ENCODE results near the gene TUBA1A. TPM values are rescaled to one million over a fixed set of nuclear protein-coding genes. Genes with fewer than 3 reads are reported as not detected.
"Not testable (repeated sequence)": the region's sequence is repeated elsewhere in the genome, so short reads cannot be mapped to it uniquely, and the experiment has no call there.

Gene TUBA1A
- 100 to 1,000 TPM; 429 to 512 (median 485) TPM for polyA plus RNA-seq (ENCODE audit: insufficient read length in 3 of 3)

GRCh38 chr12:49188916-49189367, at the start of gene TUBA1A:
TUBA1A (minus strand) TSS chr12:49189080; CDS start chr12:49188979, 101 bp downstream.
- peak; percentile 97 to 98 (median 98) for DNase-seq (ENCODE audit: low read depth in 3 of 3, low spot score in 2 of 3)

DNA sequence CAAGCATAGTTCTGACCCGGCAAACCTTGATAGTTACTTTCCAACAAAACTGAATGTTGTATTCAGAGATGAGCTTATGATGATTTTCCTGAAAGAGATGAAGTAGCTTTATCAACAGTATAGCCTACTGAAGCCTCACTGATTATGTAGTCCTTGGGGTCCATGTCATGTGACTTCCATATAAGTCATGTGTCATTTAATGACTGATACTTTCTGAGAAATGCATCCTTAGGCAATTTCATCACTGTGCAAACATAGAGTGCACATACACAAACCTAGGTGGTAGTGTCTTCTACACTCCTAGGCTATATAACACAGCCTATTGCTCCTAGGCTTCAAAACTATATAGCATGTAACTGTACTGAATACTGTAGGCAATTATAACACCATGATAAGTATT, 47.5 kb upstream of the TUBA1A start:
- no peak for DNase-seq (ENCODE audit: low read depth in 3 of 3, low spot score in 2 of 3)

DNA sequence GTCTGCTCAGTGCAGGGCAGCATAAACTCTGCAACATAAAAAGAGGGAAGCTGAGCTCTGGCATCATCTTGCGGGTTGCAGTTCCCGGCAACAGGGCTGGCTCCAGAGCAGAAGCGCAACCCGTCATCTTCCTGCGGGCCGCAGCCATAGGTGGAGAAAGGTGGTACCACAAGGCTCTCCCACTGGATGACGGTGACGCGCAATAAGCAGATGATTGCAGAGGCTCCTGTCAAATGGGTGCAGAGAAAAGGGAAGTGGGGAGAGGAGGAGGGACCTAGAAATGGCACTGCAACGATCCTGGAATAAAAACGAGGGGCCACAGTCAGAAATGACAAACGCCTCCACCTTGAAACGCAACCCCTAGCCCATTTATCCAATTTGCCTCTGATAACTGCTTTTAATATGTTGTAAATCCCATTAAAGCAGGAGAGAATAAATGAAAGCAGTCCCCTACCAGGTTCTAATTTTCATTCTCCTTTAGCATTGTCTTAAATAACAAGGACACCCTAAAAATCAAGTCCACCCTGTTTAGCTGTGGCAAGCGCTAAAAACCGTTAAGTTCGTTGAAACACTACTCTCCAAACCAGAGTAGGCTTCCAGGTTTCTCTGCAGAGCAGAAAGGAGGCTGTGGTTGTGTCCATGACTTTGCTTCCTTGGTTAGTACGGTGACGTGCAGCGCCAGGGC, 45.1 kb upstream of the TUBA1A start:
- no peak for DNase-seq (ENCODE audit: low read depth in 3 of 3, low spot score in 2 of 3)

DNA sequence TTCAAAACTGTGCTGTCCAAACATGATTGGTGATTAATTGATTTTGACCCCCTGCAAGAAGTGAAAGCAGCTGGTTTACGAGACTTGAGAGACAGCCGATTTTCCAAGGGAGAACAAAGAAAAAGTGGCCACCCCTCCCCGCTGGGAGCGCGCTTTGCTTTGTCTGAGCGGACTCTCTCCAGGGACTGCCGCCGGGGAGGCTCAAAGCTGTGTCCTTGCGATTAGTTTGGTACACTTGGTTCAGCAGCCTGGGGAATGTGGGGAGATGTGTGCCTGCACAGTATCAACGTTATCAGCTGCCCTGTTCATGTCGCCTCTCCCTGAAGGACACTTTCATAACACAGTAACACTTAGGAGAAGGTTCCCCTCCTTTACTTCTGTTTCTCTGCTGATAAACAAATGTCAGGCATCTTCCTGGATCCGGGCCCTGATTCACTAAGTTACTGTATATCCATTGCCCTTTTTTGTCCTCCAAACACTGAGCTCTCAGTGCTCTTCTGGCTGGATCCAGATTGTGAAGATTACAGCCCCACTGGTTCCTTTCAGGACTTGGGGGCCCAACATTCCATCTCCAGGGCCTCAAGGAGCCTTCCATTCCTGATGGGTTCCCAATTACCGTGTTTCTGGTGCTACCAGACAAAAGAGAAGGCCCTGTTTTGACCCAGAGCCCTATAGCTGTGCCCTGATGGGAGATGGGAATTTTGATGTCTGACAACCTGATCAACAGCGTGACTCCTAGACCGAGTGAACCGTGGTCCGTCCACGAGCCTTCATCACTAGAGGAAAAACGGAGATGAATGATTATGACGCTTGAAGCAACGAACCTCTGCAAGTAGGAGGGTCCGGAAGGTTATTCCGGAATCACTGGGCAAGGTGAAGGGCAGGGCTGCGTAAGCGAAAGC, 44.3 kb upstream of the TUBA1A start:
- DNase-seq (ENCODE audit: low read depth in 3 of 3, low spot score in 2 of 3) = no peak

DNA sequence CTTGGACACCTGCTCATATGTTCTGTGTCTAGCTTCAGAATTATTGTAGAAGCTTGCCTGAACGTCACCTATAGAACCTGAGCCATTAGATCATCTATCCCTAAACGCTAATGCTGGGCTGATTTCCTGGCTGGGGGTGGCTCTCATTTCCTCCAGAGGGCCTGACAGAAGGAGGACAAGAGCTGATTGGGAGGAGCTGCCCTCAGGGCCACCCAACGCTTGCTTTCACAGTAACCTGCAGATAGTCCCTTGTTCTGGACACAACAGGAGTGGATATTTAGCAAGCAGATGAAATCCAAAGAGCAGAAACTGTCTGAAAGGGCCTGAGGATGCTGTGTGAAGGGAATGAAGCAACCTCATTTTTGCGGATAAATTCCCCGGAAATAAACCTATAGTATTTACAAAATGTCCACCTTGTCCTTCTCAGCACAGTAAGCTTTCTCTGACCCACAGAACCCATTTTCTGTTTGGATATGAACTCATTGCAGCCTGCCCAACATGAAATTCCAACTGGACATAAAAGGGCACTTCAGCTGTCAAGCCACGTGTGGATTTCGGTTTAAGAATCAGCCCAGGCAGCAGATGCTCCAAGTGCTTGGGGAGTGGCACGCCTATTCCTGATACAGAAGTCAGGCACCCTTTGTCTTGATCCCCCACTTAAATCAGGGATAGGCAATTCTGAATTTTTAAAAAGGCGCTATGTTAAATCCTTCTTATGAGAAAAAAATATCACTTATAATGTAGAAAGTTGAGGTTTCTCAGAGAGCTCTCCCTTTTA, 43.2 kb upstream of the TUBA1A start:
- DNase-seq (ENCODE audit: low read depth in 3 of 3, low spot score in 2 of 3) = no peak

DNA sequence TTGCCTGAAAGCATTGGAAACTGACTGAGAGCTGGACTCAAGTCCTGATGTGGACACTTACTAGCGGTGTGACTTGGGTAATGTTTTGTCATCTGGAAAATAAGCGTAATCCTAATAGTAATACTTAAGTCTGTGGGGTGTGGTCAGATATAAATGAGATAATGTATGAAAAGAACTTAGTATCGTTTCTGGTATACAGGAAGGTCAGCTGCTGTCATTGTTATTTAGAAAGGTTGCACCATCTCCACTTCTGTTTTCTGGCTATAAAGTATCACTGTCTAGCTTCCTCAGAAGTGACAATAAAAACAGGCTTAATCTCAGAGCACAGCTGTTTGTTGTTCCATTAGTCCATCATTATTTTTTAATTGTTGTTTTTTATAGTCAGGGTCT, 41.9 kb upstream of the TUBA1A start:
- DNase-seq (ENCODE audit: low read depth in 3 of 3, low spot score in 2 of 3) = no peak

- no peak for DNase-seq (ENCODE audit: low read depth in 3 of 3, low spot score in 2 of 3)
Observed at GRCh38 chr12:49230176-49230804, 41.4 kb upstream of the TUBA1A start.

DNA sequence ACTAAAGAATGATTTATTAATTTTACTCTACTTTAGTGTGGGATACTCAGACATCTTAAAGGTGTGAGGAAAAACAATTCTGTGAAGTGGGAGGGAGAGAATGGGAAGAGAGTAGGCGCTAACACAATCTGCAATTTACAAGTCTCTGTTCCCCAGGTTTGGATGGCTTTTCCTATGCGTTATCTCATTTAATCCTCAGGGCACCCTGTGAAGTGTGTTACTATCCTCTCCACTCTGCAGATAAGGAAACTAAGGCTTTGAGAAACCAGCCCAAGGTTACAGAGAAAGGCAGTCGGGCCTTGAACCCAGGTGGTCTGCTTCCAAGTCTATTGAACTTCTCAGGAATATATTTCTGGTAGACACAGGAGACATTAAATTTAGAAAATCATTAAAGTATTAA, 39.8 kb upstream of the TUBA1A start:
- DNase-seq (ENCODE audit: low read depth in 3 of 3, low spot score in 2 of 3) = no peak

GRCh38 chr12:49227713-49228112, 38.8 kb upstream of the TUBA1A start:
- no peak for DNase-seq (ENCODE audit: low read depth in 3 of 3, low spot score in 2 of 3)

GRCh38 chr12:49225576-49226166, 36.8 kb upstream of the TUBA1A start:
- no peak for DNase-seq (ENCODE audit: low read depth in 3 of 3, low spot score in 2 of 3)

GRCh38 chr12:49223590-49224369, 34.9 kb upstream of the TUBA1A start:
- DNase-seq (ENCODE audit: low read depth in 3 of 3, low spot score in 2 of 3) = no peak

- no peak for DNase-seq (ENCODE audit: low read depth in 3 of 3, low spot score in 2 of 3)
Observed at GRCh38 chr12:49223122-49223521, 34.2 kb upstream of the TUBA1A start.

DNA sequence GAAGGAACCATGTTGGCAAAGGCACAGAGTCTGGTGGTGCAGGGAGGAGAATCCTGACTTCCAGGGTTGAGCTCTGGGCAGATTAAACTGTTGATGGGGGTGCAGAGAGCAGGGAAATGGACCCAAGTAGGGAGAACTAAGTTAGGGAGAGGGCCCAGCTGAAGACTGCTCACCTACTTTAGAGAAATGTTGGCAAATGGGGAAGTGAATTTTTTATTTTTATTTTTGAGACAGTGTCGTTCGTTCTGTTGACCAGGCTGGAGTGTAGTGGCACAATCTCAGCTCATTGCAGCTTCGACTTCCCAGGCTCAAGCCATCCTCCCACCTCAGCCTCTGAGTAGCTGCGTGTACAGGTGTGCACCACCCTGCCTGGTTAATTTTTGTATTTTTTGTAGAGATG, 32.1 kb upstream of the TUBA1A start:
- DNase-seq (ENCODE audit: low read depth in 3 of 3, low spot score in 2 of 3) = no peak

GRCh38 chr12:49219417-49220026, 30.6 kb upstream of the TUBA1A start:
- DNase-seq (ENCODE audit: low read depth in 3 of 3, low spot score in 2 of 3) = no peak

DNA sequence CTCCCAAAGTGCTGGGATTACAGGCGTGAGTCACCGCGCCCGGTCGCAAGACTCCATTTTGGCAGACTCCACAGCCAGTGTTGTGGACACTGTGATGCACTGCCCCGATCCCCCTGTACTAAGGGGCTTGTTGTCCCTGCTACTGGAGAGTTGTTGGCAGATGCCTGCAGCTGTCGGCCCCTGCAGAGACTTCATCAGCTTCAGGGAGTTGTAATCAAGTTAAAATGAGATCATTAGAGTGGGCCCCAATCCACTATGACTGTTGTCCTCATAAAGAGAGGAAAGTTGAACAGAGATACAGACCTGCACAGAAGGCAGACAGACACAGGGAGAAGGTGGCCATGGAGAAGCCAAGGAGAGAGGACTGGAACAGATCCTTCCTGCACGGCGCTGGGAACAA, 23.7 kb upstream of the TUBA1A start:
- no peak for DNase-seq (ENCODE audit: low read depth in 3 of 3, low spot score in 2 of 3)

- not testable (repeated sequence) for DNase-seq (ENCODE audit: low read depth in 3 of 3, low spot score in 2 of 3)
Observed at GRCh38 chr12:49210703-49211102, 21.8 kb upstream of the TUBA1A start.

DNA sequence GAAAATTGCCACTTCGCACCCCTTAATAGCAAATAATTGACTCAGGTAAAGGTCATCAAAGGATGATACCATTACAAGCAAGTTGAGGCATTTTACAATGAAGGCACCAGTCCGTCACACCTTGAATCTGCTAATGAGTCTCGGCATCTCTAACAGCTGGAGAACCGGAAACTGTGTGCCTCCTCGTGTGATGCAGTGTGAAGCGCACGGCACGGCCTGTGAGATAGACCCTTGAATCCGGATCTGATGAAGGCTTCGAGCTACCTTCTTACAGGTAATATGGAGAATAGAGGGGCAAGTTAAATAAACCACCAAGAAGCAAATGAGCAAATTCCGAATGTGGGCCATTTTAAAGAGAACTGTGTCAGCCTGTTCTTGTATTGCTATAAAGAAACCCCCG, 19.8 kb upstream of the TUBA1A start:
- DNase-seq (ENCODE audit: low read depth in 3 of 3, low spot score in 2 of 3) = no peak

DNA sequence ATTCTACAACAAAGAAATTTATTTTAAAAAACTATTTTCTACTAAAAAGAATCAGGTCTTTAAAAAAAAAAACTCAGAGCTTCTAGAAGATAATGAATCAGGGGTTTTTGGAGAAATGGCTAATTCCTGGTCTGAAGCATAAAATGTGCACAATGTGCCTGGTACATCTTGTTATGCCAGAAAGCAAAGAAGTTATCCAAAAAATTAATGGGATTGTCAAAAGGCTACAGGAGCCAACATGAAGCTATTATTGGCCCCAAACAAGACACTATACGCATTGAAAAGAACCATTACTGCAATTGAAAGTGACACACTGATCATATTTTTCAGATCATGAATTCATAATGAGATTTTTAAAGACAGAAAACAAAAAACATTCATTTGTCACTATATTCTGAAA, 19.3 kb upstream of the TUBA1A start:
- DNase-seq (ENCODE audit: low read depth in 3 of 3, low spot score in 2 of 3) = no peak

- DNase-seq (ENCODE audit: low read depth in 3 of 3, low spot score in 2 of 3) = no peak
Observed at GRCh38 chr12:49206389-49206788, 17.5 kb upstream of the TUBA1A start.

Data from right renal cortex interstitium (tissue), 3 donors.